HL-60 (cell line): Measurements from ENCODE around the gene NF1.

Source experiments
- POLR2AphosphoS5 ChIP-seq: IDR thresholded peaks from 2 replicates; pipeline ENCODE4 v1.6.1; 2012; ENCODE audit warnings: low read depth
- TF ChIP-seq, protein P1 (sequence below): IDR thresholded peaks from one replicate; pipeline ENCODE4 v1.5.1; 2011; ENCODE audit warnings: low read length, control low read depth, inconsistent platforms; ENCODE audit not compliant: insufficient read depth

DNA sequence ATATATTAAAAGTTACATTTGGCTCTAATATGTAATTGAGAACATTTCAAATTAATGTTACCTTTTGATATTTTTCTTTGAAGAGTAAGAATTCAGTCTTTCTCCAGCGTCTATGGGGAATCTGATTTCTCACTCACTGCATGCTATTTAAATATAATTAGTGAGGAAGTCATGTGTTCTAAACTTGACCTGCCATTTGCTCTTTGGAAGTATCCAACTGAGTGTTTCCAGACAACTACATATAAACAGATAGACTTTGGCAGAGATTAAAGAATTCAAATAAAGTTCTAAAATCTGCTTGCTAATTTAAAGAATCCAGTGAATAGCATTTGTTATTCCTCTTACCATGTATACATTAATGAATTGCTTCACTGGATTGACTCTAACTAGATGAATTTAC, 178.7 kb downstream of the NF1 start:
- TF ChIP-seq, protein P1, sequence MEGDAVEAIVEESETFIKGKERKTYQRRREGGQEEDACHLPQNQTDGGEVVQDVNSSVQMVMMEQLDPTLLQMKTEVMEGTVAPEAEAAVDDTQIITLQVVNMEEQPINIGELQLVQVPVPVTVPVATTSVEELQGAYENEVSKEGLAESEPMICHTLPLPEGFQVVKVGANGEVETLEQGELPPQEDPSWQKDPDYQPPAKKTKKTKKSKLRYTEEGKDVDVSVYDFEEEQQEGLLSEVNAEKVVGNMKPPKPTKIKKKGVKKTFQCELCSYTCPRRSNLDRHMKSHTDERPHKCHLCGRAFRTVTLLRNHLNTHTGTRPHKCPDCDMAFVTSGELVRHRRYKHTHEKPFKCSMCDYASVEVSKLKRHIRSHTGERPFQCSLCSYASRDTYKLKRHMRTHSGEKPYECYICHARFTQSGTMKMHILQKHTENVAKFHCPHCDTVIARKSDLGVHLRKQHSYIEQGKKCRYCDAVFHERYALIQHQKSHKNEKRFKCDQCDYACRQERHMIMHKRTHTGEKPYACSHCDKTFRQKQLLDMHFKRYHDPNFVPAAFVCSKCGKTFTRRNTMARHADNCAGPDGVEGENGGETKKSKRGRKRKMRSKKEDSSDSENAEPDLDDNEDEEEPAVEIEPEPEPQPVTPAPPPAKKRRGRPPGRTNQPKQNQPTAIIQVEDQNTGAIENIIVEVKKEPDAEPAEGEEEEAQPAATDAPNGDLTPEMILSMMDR = no peak
- no peak for TF ChIP-seq POLR2AphosphoS5
